NB4 (cell line): ENCODE results near the gene ALDH4A1.

Source experiments
- MYC ChIP-seq: IDR thresholded peaks from 2 replicates; pipeline ENCODE4 v1.6.1; 2011; ENCODE audit warnings: low read depth, low read length
- TF ChIP-seq, protein P1 (sequence below): IDR thresholded peaks from one replicate; pipeline ENCODE4 v1.5.1; 2012; ENCODE audit warnings: low read depth, low read length

DNA sequence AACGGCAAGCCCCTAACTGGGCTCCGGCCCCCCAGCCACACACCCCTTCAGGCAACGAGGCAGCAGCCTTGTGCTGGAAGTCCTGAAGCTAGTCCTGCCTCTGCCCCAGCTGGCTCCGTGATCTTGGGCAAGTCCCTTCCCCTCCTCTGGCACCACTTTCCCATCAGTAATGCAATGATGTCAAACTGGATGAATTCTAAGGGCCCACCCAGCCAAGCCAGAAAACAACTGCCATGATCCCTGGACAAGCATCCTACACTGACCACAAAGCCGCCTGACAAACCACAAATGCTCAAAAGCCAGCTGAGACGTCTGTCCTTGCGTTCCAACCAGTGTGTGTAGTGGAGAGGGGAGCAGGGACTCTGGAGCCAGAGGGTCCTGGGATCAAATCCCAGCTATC, 27.3 kb upstream of the ALDH4A1 start:
- TF ChIP-seq, protein P1, sequence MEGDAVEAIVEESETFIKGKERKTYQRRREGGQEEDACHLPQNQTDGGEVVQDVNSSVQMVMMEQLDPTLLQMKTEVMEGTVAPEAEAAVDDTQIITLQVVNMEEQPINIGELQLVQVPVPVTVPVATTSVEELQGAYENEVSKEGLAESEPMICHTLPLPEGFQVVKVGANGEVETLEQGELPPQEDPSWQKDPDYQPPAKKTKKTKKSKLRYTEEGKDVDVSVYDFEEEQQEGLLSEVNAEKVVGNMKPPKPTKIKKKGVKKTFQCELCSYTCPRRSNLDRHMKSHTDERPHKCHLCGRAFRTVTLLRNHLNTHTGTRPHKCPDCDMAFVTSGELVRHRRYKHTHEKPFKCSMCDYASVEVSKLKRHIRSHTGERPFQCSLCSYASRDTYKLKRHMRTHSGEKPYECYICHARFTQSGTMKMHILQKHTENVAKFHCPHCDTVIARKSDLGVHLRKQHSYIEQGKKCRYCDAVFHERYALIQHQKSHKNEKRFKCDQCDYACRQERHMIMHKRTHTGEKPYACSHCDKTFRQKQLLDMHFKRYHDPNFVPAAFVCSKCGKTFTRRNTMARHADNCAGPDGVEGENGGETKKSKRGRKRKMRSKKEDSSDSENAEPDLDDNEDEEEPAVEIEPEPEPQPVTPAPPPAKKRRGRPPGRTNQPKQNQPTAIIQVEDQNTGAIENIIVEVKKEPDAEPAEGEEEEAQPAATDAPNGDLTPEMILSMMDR: no peak
- no peak for TF ChIP-seq MYC
